Liver (tissue), 9 donors: Measurements from ENCODE around the gene SH2D2A. TPM values are rescaled to one million over a fixed set of nuclear protein-coding genes. Genes with fewer than 3 reads are reported as not detected.

ENCODE experiments used
- DNase-seq: peaks from one replicate; pipeline ENCODE4 v3.0.0-alpha.2; 2017; ENCODE audit warnings: low spot score
- H3K27ac ChIP-seq, 2 donors: one replicate each; pipeline ENCODE4 v1.7.0; 2013; ENCODE audit warnings: inconsistent platforms in 2 of 2, low read length in 2 of 2, control low read depth in 1 of 2, low read depth in 1 of 2, mild to moderate bottlenecking in 1 of 2
- H3K27me3 ChIP-seq, 4 donors: one replicate each; pipeline versions ENCODE4 v1.6.1 to v1.7.0; 2013; ENCODE audit warnings: low read length in 3 of 4, inconsistent platforms in 1 of 4, mild to moderate bottlenecking in 1 of 4, moderate library complexity in 1 of 4; ENCODE audit not compliant: control insufficient read depth in 4 of 4, insufficient read depth in 4 of 4
- H3K36me3 ChIP-seq, 4 donors: one replicate each; pipeline versions ENCODE4 v1.6.1 to v1.7.0; 2013; ENCODE audit warnings: low read length in 3 of 4, mild to moderate bottlenecking in 3 of 4, low read depth in 1 of 4, moderate library complexity in 1 of 4; ENCODE audit not compliant: control insufficient read depth in 4 of 4, insufficient read depth in 3 of 4
- H3K4me1 ChIP-seq, 4 donors: one replicate each; pipeline versions ENCODE4 v1.6.1 to v1.7.0; 2013; ENCODE audit warnings: low read length in 3 of 4, mild to moderate bottlenecking in 3 of 4, moderate library complexity in 1 of 4; ENCODE audit not compliant: control insufficient read depth in 4 of 4, insufficient read depth in 4 of 4
- H3K4me3 ChIP-seq, 3 donors: one replicate each; pipeline versions ENCODE4 v1.6.1 to v1.7.0; 2013; ENCODE audit warnings: low read length in 3 of 3, control low read depth in 1 of 3, low read depth in 1 of 3, mild to moderate bottlenecking in 1 of 3
- H3K9ac ChIP-seq, 2 donors: one replicate each; pipeline ENCODE4 v1.7.0; 2013; ENCODE audit warnings: low read length in 2 of 2, mild to moderate bottlenecking in 2 of 2, moderate library complexity in 2 of 2, control low read depth in 1 of 2, low read depth in 1 of 2
- H3K9me3 ChIP-seq, 4 donors: one replicate each; pipeline versions ENCODE4 v1.6.1 to v1.7.0; 2013; ENCODE audit warnings: low read length in 3 of 4; ENCODE audit not compliant: control insufficient read depth in 4 of 4
- ATF3 ChIP-seq: IDR thresholded peaks from 2 replicates; pipeline ENCODE4 v1.6.1; 2016; ENCODE audit warnings: antibody characterized with exemption
- CTCF ChIP-seq: fragments of 150-350 bp; IDR thresholded peaks from 2 replicates; pipeline ENCODE4 v1.5.1; 2017; ENCODE audit warnings: improper control_type of control experiment, low read depth, low read length; ENCODE audit not compliant: missing input control
- EGR1 ChIP-seq, 2 donors: IDR thresholded peaks; 2 replicates each; pipeline ENCODE4 v1.6.1; 2016 to 2018; ENCODE audit warnings: antibody characterized with exemption in 2 of 2, low read depth in 2 of 2
- FOXA1 ChIP-seq: IDR thresholded peaks from 2 replicates; pipeline ENCODE4 v1.6.1; 2016; ENCODE audit warnings: antibody characterized with exemption
- FOXA2 ChIP-seq: IDR thresholded peaks from 2 replicates; pipeline ENCODE4 v1.6.1; 2016; ENCODE audit warnings: antibody characterized with exemption
- GABPA ChIP-seq, 2 donors: IDR thresholded peaks in 1 of 2; conservative IDR thresholded peaks in 1 of 2; 2 replicates each; pipeline ENCODE4 v1.6.1; 2016; ENCODE audit warnings: antibody characterized with exemption in 2 of 2, mild to moderate bottlenecking in 1 of 2, moderate library complexity in 1 of 2
- HNF4A ChIP-seq, 2 donors: conservative IDR thresholded peaks; 2 replicates each; pipeline ENCODE4 v1.6.1; 2016; ENCODE audit warnings: antibody characterized with exemption in 2 of 2, mild to moderate bottlenecking in 2 of 2
- HNF4G ChIP-seq: IDR thresholded peaks from 2 replicates; pipeline ENCODE4 v1.6.1; 2016; ENCODE audit warnings: antibody characterized with exemption
- JUND ChIP-seq, 2 donors: IDR thresholded peaks; 2 replicates each; pipeline ENCODE4 v1.6.1; 2016; ENCODE audit warnings: antibody characterized with exemption in 2 of 2
- MAX ChIP-seq: IDR thresholded peaks from 2 replicates; pipeline ENCODE4 v1.6.1; 2016; ENCODE audit warnings: antibody characterized with exemption
- RAD21 ChIP-seq, 2 donors: IDR thresholded peaks; 2 replicates each; pipeline ENCODE4 v1.6.1; 2016; ENCODE audit warnings: antibody characterized with exemption in 2 of 2, mild to moderate bottlenecking in 2 of 2
- REST ChIP-seq: IDR thresholded peaks from 2 replicates; pipeline ENCODE4 v1.6.1; 2016; ENCODE audit warnings: antibody characterized with exemption, mild to moderate bottlenecking
- RXRA ChIP-seq, 2 donors: IDR thresholded peaks; 2 replicates each; pipeline ENCODE4 v1.6.1; 2017 to 2018; ENCODE audit warnings: antibody characterized with exemption in 2 of 2, mild to moderate bottlenecking in 1 of 2
- SP1 ChIP-seq: IDR thresholded peaks from 2 replicates; pipeline ENCODE4 v1.6.1; 2018; ENCODE audit warnings: antibody characterized with exemption, mild to moderate bottlenecking
- YY1 ChIP-seq: IDR thresholded peaks from 2 replicates; pipeline ENCODE4 v1.6.1; 2016; ENCODE audit warnings: antibody characterized with exemption, mild to moderate bottlenecking
- ZBTB33 ChIP-seq: IDR thresholded peaks from 2 replicates; pipeline ENCODE4 v1.6.1; 2016; ENCODE audit warnings: antibody characterized with exemption
- WGBS: extraction: QIAGEN DNeasy Blood & Tissue Kit; methylation state at CpG from one replicate; pipeline ENCODE4 v1.1.7; 2013; 5-methylcytosine and 5-hydroxymethylcytosine counted together
- polyA plus RNA-seq, 2 donors: library from polyadenylated mRNA; stranded (reverse) in 1 of 2; unstranded in 1 of 2; fragments of 200-250 nt in 1 of 2; fragments of >200 nt in 1 of 2; fragmentation: Nextera tagmentation in 1 of 2; extraction: Ambion mirVana in 1 of 2; gene quantifications; one replicate each; pipeline versions ENCODE4 v1.2.1 to v1.2.3, GENCODE V29; 2013 to 2015
- total RNA-seq, 2 donors: library from RNA; depleted of rRNA; stranded (reverse); fragments of >200 nt; gene quantifications; one replicate each; pipeline ENCODE4 v1.2.3, GENCODE V29; 2014
- donor health status: healthy.
- donor health status: healthy.
- donor health status: healthy.
- donor health status: healthy.
- donor health status: healthy.

Gene SH2D2A
- total and polyA plus RNA-seq, 4 donors = 0.14 to 0.38 (median 0.24) TPM

GRCh38 chr1:156844638-156845037 lies 28.0 kb upstream of the SH2D2A start (continued):
- TF ChIP-seq YY1 (no peak), HNF4A (conservative IDR thresholded peaks at IDR 0.05) (no peak), EGR1 (IDR thresholded peaks at IDR 0.05; ENCODE audit: low read depth in 2 of 2) (no peak), RAD21 (IDR thresholded peaks at IDR 0.05) (no peak)

GRCh38 chr1:156844102-156844501 lies 27.5 kb upstream of the SH2D2A start:
- 40% methylated on average over 6 of the region's 6 CpGs for WGBS
- H3K36me3 ChIP-seq = no peaks in the 10 kb centered on the region
- H3K27ac ChIP-seq = no peak overlapping the region
- TF ChIP-seq SP1 (no peak), ZBTB33 (no peak), ATF3 (no peak), RAD21 (IDR thresholded peaks at IDR 0.05) (no peak), GABPA (IDR thresholded peaks at IDR 0.05 in 1 of 2, conservative IDR thresholded peaks at IDR 0.05 in 1 of 2) (no peak), HNF4A (conservative IDR thresholded peaks at IDR 0.05) (no peak), FOXA2 (no peak)
- no peak overlapping the region for H3K4me3 ChIP-seq
- peaks cover 0 to 9% (median 7%) of the 10 kb centered on the region in 4 donors for H3K27me3 ChIP-seq
- H3K4me1 ChIP-seq = peaks cover 0 to 6% (median 4%) of the 10 kb centered on the region in 4 donors
- H3K9ac ChIP-seq = no peak overlapping the region
- no peak for DNase-seq
- H3K9me3 ChIP-seq = no peaks in the 10 kb centered on the region

- peaks cover 0 to 9% (median 7%) of the 10 kb centered on the region in 4 donors for H3K27me3 ChIP-seq
- H3K9ac ChIP-seq = no peak overlapping the region
- H3K27ac ChIP-seq = no peak overlapping the region
- H3K36me3 ChIP-seq = no peaks in the 10 kb centered on the region
- H3K4me3 ChIP-seq = no peak overlapping the region
- 84% methylated on average over 9 of the region's 9 CpGs for WGBS
- H3K4me1 ChIP-seq = peaks cover 0 to 6% (median 4%) of the 10 kb centered on the region in 4 donors
- TF ChIP-seq ATF3 (no peak), CTCF (no peak), JUND (IDR thresholded peaks at IDR 0.05) (no peak), MAX (no peak), GABPA (IDR thresholded peaks at IDR 0.05 in 1 of 2, conservative IDR thresholded peaks at IDR 0.05 in 1 of 2) (no peak), SP1 (no peak), FOXA2 (no peak), YY1 (no peak), RXRA (IDR thresholded peaks at IDR 0.05) (no peak), REST (no peak), HNF4G (no peak), EGR1 (IDR thresholded peaks at IDR 0.05; ENCODE audit: low read depth in 2 of 2) (no peak), FOXA1 (no peak)
- DNase-seq = no peak
- no peaks in the 10 kb centered on the region for H3K9me3 ChIP-seq
Observed at GRCh38 chr1:156842618-156843300, 26.1 kb upstream of the SH2D2A start.
